HepG2 (cell line): ENCODE data around the gene JDP2.

Experiments used
- CTCF ChIP-seq: sonication (generic); formaldehyde crosslinking; IDR thresholded peaks from 2 replicates; pipeline ENCODE4 v1.5.0; 2020; ENCODE audit warnings: mild to moderate bottlenecking, missing genetic modification reagents, moderate library complexity
- EZH2 ChIP-seq: conservative IDR thresholded peaks from 2 replicates; pipeline ENCODE4 v1.6.1; 2012; ENCODE audit warnings: mild to moderate bottlenecking, low read depth, low read length, moderate library complexity
- GTF2F1 ChIP-seq: fragments of 150-350 bp; IDR thresholded peaks from 2 replicates; pipeline ENCODE4 v1.6.1; 2014; ENCODE audit warnings: low read length
- KDM4B ChIP-seq: sonication (generic); formaldehyde crosslinking; IDR thresholded peaks from 2 replicates; pipeline ENCODE4 v1.4.0; 2020; ENCODE audit warnings: missing genetic modification reagents
- MEF2D ChIP-seq: sonication (generic); formaldehyde crosslinking; IDR thresholded peaks from 2 replicates; pipeline ENCODE4 v1.5.1; 2020; ENCODE audit warnings: mild to moderate bottlenecking, missing genetic modification reagents
- NFE2L2 ChIP-seq: fragments of 150-350 bp; IDR thresholded peaks from 2 replicates; pipeline ENCODE4 v1.6.1; 2014; ENCODE audit warnings: low read length
- NR3C1 ChIP-seq: sonication (generic); formaldehyde crosslinking; IDR thresholded peaks from 2 replicates; pipeline ENCODE4 v1.4.0; 2020; ENCODE audit warnings: missing genetic modification reagents
- SRSF1 ChIP-seq: fragments of 200-400 bp; formaldehyde crosslinking; optimal IDR thresholded peaks from 2 replicates; pipeline ENCODE3; 2017; ENCODE audit warnings: mild to moderate bottlenecking, low read depth, low read length, moderate library complexity
- SUZ12 ChIP-seq: fragments of 150-350 bp; IDR thresholded peaks from 2 replicates; pipeline ENCODE4 v1.6.1; 2014; ENCODE audit warnings: low read depth, low read length
- ZNF318 ChIP-seq: sonication (generic); formaldehyde crosslinking; IDR thresholded peaks from 2 replicates; pipeline ENCODE4 v1.4.0; 2020; ENCODE audit warnings: mild to moderate bottlenecking, missing genetic modification reagents
- ZNF589 ChIP-seq: sonication (generic); formaldehyde crosslinking; conservative IDR thresholded peaks from 2 replicates; pipeline ENCODE4 v1.8.0; 2022; ENCODE audit warnings: mild to moderate bottlenecking, moderate library complexity, missing genetic modification reagents

- TF ChIP-seq SUZ12 (no peak), SRSF1 (no peak), MEF2D (CRISPR knock-in tag) (no peak), ZNF589 (CRISPR knock-in tag) (no peak), CTCF (CRISPR knock-in tag) (no peak), EZH2 (no peak), NR3C1 (CRISPR knock-in tag) (no peak), NFE2L2 (no peak), GTF2F1 (no peak), ZNF318 (CRISPR knock-in tag) (no peak), KDM4B (no peak)
Measured at GRCh38 chr14:75497191-75497590, 69.4 kb downstream of the JDP2 start.
